ENCODE data around the gene KLHL25. TPM values are rescaled to one million over a fixed set of nuclear protein-coding genes. Genes with fewer than 3 reads are reported as not detected.

Gene KLHL25
- total and polyA plus RNA-seq, 2 of the 13 experiments (the other 11 are each of a cell fraction or from before 2014, with no cell fraction given), result 3.7 to 8.2 TPM

DNA sequence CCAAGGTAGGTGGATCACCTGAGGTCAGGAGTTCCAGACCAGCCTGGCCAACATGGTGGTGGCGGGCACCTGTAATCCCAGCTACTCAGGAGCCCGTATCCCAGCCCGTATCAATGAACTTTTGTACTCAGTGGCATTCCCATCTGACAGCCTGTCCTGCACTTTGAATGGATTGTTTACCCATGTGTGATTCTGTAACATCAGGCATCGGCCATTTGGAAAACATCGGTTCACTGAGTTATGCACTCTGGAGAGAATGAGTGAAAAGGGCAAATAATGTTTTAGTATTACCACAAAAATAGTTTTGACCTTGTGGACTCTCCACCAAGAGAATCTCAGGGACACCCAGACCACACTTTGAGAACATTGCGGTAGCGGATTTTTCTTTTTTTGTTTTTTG is 13.6 kb downstream of the KLHL25 start (continued):
- TF ChIP-seq, protein P1, sequence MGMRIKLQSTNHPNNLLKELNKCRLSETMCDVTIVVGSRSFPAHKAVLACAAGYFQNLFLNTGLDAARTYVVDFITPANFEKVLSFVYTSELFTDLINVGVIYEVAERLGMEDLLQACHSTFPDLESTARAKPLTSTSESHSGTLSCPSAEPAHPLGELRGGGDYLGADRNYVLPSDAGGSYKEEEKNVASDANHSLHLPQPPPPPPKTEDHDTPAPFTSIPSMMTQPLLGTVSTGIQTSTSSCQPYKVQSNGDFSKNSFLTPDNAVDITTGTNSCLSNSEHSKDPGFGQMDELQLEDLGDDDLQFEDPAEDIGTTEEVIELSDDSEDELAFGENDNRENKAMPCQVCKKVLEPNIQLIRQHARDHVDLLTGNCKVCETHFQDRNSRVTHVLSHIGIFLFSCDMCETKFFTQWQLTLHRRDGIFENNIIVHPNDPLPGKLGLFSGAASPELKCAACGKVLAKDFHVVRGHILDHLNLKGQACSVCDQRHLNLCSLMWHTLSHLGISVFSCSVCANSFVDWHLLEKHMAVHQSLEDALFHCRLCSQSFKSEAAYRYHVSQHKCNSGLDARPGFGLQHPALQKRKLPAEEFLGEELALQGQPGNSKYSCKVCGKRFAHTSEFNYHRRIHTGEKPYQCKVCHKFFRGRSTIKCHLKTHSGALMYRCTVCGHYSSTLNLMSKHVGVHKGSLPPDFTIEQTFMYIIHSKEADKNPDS (CRISPR knock-in tag; IDR thresholded peaks at IDR 0.05), result no peak
- TF ChIP-seq ZNF446 (CRISPR knock-in tag; IDR thresholded peaks at IDR 0.05) (no peak), SNRNP70 (IDR thresholded peaks at IDR 0.05; ENCODE audit: low read depth, low read length) (no peak), WIZ (CRISPR knock-in tag; IDR thresholded peaks at IDR 0.05) (no peak), ZNF10 (CRISPR knock-in tag; IDR thresholded peaks at IDR 0.05; ENCODE audit: borderline replicate concordance, low read depth) (no peak), ZNF557 (CRISPR knock-in tag; IDR thresholded peaks at IDR 0.05) (no peak), PHF8 (CRISPR knock-in tag; IDR thresholded peaks at IDR 0.05) (no peak), RBFOX2 (IDR thresholded peaks at IDR 0.05; ENCODE audit: low read depth, low read length) (no peak), ZNF17 (CRISPR knock-in tag; IDR thresholded peaks at IDR 0.05) (no peak), ZNF652 (CRISPR knock-in tag; IDR thresholded peaks at IDR 0.05; ENCODE audit: borderline replicate concordance, low read depth) (no peak), GTF2F1 (IDR thresholded peaks at IDR 0.05; ENCODE audit: low read length) (no peak), ZNF510 (CRISPR knock-in tag; IDR thresholded peaks at IDR 0.05; ENCODE audit: low read depth) (no peak), ZNF225 (CRISPR knock-in tag; IDR thresholded peaks at IDR 0.05) (no peak), ELF4 (CRISPR knock-in tag; IDR thresholded peaks at IDR 0.05; ENCODE audit: borderline replicate concordance) (no peak), ZSCAN30 (CRISPR knock-in tag; IDR thresholded peaks at IDR 0.05) (no peak), ZNF329 (CRISPR knock-in tag; IDR thresholded peaks at IDR 0.05; ENCODE audit: low read depth) (no peak), TBX3 (IDR thresholded peaks at IDR 0.05; ENCODE audit: borderline replicate concordance) (peak; percentile 38; the same call in 1 of the 2 replicates), CAMTA2 (CRISPR knock-in tag; IDR thresholded peaks at IDR 0.05; ENCODE audit: borderline replicate concordance) (no peak)
- TF ChIP-seq, protein P2, sequence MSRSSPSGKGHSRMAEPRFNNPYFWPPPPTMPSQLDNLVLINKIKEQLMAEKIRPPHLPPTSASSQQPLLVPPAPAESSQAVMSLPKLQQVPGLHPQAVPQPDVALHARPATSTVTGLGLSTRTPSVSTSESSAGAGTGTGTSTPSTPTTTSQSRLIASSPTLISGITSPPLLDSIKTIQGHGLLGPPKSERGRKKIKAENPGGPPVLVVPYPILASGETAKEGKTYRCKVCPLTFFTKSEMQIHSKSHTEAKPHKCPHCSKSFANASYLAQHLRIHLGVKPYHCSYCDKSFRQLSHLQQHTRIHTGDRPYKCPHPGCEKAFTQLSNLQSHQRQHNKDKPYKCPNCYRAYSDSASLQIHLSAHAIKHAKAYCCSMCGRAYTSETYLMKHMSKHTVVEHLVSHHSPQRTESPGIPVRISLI (CRISPR knock-in tag; IDR thresholded peaks at IDR 0.05; ENCODE audit: borderline replicate concordance), result no peak
- TF ChIP-seq, protein P3, sequence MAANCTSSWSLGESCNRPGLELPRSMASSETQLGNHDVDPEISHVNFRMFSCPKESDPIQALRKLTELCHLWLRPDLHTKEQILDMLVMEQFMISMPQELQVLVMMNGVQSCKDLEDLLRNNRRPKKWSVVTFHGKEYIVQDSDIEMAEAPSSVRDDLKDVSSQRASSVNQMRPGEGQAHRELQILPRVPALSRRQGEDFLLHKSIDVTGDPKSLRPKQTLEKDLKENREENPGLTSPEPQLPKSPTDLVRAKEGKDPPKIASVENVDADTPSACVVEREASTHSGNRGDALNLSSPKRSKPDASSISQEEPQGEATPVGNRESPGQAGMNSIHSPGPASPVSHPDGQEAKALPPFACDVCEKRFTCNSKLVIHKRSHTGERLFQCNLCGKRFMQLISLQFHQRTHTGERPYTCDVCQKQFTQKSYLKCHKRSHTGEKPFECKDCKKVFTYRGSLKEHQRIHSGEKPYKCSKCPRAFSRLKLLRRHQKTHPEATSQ (CRISPR knock-in tag; IDR thresholded peaks at IDR 0.05; ENCODE audit: borderline replicate concordance), result no peak
- TF ChIP-seq, protein P4, sequence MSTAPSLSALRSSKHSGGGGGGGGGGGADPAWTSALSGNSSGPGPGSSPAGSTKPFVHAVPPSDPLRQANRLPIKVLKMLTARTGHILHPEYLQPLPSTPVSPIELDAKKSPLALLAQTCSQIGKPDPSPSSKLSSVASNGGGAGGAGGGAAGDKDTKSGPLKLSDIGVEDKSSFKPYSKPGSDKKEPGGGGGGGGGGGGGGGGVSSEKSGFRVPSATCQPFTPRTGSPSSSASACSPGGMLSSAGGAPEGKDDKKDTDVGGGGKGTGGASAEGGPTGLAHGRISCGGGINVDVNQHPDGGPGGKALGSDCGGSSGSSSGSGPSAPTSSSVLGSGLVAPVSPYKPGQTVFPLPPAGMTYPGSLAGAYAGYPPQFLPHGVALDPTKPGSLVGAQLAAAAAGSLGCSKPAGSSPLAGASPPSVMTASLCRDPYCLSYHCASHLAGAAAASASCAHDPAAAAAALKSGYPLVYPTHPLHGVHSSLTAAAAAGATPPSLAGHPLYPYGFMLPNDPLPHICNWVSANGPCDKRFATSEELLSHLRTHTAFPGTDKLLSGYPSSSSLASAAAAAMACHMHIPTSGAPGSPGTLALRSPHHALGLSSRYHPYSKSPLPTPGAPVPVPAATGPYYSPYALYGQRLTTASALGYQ (CRISPR knock-in tag; IDR thresholded peaks at IDR 0.05), result no peak
- TF ChIP-seq, protein P5, sequence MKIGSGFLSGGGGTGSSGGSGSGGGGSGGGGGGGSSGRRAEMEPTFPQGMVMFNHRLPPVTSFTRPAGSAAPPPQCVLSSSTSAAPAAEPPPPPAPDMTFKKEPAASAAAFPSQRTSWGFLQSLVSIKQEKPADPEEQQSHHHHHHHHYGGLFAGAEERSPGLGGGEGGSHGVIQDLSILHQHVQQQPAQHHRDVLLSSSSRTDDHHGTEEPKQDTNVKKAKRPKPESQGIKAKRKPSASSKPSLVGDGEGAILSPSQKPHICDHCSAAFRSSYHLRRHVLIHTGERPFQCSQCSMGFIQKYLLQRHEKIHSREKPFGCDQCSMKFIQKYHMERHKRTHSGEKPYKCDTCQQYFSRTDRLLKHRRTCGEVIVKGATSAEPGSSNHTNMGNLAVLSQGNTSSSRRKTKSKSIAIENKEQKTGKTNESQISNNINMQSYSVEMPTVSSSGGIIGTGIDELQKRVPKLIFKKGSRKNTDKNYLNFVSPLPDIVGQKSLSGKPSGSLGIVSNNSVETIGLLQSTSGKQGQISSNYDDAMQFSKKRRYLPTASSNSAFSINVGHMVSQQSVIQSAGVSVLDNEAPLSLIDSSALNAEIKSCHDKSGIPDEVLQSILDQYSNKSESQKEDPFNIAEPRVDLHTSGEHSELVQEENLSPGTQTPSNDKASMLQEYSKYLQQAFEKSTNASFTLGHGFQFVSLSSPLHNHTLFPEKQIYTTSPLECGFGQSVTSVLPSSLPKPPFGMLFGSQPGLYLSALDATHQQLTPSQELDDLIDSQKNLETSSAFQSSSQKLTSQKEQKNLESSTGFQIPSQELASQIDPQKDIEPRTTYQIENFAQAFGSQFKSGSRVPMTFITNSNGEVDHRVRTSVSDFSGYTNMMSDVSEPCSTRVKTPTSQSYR (CRISPR knock-in tag; IDR thresholded peaks at IDR 0.05; ENCODE audit: borderline replicate concordance), result no peak

Data from HepG2 (cell line).